PFSK-1 (cell line): ENCODE data around the gene IL10RB.

Source experiments
- POLR2AphosphoS5 ChIP-seq: IDR thresholded peaks from 2 replicates; pipeline ENCODE4 v1.6.1; 2012; ENCODE audit warnings: low read depth, mild to moderate bottlenecking, control low read depth, low read length, moderate library complexity
- SIN3A ChIP-seq: IDR thresholded peaks from 2 replicates; pipeline ENCODE4 v1.6.1; 2012; ENCODE audit warnings: mild to moderate bottlenecking, low read length, moderate library complexity, borderline replicate concordance; ENCODE audit not compliant: insufficient read depth
- TF ChIP-seq, protein P1 (sequence below), 2 experiments: IDR thresholded peaks; 2 replicates each; pipeline versions ENCODE4 v1.6.1 to v1.8.0; 2011 to 2012; ENCODE audit warnings: low read depth in 2 of 2, low read length in 2 of 2, control low read depth in 1 of 2, inconsistent platforms in 1 of 2, mild to moderate bottlenecking in 1 of 2, moderate library complexity in 1 of 2; ENCODE audit not compliant: insufficient read depth in 1 of 2

DNA sequence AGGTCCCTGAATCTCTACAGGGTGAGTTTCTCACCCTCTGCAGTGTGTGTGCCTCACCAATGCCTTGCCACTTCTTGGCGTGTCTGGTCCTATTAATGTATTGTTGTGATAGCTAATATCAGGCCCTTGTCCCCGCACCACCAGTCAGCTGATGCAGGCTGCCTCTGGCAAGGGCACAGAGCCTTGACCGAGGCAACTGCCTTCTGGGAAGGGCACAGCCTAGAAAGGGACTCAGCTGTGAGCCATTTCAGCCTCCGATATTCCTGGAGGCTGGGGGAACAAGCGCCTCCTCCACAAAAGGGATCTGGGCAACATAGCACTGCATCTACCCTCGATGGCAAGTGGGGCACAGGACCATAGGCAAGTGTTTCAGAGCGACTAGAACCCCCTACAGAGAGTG, 27.0 kb downstream of the IL10RB start:
- TF ChIP-seq SIN3A (no peak), POLR2AphosphoS5 (no peak)
- TF ChIP-seq, protein P1, sequence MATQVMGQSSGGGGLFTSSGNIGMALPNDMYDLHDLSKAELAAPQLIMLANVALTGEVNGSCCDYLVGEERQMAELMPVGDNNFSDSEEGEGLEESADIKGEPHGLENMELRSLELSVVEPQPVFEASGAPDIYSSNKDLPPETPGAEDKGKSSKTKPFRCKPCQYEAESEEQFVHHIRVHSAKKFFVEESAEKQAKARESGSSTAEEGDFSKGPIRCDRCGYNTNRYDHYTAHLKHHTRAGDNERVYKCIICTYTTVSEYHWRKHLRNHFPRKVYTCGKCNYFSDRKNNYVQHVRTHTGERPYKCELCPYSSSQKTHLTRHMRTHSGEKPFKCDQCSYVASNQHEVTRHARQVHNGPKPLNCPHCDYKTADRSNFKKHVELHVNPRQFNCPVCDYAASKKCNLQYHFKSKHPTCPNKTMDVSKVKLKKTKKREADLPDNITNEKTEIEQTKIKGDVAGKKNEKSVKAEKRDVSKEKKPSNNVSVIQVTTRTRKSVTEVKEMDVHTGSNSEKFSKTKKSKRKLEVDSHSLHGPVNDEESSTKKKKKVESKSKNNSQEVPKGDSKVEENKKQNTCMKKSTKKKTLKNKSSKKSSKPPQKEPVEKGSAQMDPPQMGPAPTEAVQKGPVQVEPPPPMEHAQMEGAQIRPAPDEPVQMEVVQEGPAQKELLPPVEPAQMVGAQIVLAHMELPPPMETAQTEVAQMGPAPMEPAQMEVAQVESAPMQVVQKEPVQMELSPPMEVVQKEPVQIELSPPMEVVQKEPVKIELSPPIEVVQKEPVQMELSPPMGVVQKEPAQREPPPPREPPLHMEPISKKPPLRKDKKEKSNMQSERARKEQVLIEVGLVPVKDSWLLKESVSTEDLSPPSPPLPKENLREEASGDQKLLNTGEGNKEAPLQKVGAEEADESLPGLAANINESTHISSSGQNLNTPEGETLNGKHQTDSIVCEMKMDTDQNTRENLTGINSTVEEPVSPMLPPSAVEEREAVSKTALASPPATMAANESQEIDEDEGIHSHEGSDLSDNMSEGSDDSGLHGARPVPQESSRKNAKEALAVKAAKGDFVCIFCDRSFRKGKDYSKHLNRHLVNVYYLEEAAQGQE (IDR thresholded peaks at IDR 0.05; ENCODE audit: insufficient read depth in 1 of 2, low read depth in 2 of 2, low read length in 2 of 2), result no peak
